GM12865 (cell line): ENCODE measurements around the gene DPYSL5.

ENCODE experiments used
- DNase-seq: peaks from one replicate; pipeline ENCODE4 v3.0.0; 2010; ENCODE audit warnings: low read depth
- H3K4me3 ChIP-seq: 2 replicates; pipeline ENCODE4 v1.5.1; 2011; ENCODE audit warnings: mild to moderate bottlenecking, low read depth, low read length, control low read depth
- TF ChIP-seq, protein P1 (sequence below): IDR thresholded peaks from 2 replicates; pipeline ENCODE4 v1.5.1; 2011; ENCODE audit warnings: low read length, control low read depth, low read depth, inconsistent platforms; ENCODE audit not compliant: insufficient read depth; ENCODE audit errors: missing control alignments

The DPYSL5 gene

GRCh38 chr2:26925100-26925791, 77.3 kb downstream of the DPYSL5 start:
- TF ChIP-seq, protein P1, sequence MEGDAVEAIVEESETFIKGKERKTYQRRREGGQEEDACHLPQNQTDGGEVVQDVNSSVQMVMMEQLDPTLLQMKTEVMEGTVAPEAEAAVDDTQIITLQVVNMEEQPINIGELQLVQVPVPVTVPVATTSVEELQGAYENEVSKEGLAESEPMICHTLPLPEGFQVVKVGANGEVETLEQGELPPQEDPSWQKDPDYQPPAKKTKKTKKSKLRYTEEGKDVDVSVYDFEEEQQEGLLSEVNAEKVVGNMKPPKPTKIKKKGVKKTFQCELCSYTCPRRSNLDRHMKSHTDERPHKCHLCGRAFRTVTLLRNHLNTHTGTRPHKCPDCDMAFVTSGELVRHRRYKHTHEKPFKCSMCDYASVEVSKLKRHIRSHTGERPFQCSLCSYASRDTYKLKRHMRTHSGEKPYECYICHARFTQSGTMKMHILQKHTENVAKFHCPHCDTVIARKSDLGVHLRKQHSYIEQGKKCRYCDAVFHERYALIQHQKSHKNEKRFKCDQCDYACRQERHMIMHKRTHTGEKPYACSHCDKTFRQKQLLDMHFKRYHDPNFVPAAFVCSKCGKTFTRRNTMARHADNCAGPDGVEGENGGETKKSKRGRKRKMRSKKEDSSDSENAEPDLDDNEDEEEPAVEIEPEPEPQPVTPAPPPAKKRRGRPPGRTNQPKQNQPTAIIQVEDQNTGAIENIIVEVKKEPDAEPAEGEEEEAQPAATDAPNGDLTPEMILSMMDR, result no peak
- DNase-seq, result no peak
- H3K4me3 ChIP-seq, result no peak overlapping the region

GRCh38 chr2:26927221-26927620, 79.3 kb downstream of the DPYSL5 start:
- no peak overlapping the region for H3K4me3 ChIP-seq
- TF ChIP-seq, protein P1, result no peak
- no peak for DNase-seq

- DNase-seq, result no peak
- no peak overlapping the region for H3K4me3 ChIP-seq
- TF ChIP-seq, protein P1, result no peak
Measured at GRCh38 chr2:26932974-26933373, 85.0 kb downstream of the DPYSL5 start.

- H3K4me3 ChIP-seq, result no peak overlapping the region
- TF ChIP-seq, protein P1, result no peak
- no peak for DNase-seq
Measured at GRCh38 chr2:26933431-26934334, 85.8 kb downstream of the DPYSL5 start.

- H3K4me3 ChIP-seq, result no peak overlapping the region
- TF ChIP-seq, protein P1, result no peak
- DNase-seq, result no peak
Measured at GRCh38 chr2:26934335-26934724, 86.4 kb downstream of the DPYSL5 start.

DNA sequence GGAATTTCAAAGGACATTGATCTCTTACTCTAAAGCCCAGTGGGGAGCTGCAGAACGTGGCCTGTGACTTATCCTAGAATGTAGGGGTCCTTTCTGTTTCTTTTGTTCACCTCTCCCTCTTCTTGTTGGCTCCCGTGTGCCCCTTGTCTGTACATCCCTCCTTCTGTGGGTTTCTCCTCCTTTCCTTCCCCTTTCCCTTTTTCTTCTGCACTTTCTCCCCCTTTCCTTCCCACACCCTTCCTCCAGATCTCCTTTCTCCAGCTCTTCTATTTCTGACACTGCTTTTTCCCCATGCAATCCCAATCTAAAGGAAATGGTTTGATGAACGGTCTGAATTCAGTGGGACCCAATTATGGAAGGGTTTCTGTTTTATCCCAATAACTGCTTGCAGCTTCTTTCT, 87.1 kb downstream of the DPYSL5 start:
- H3K4me3 ChIP-seq, result no peak overlapping the region
- TF ChIP-seq, protein P1, result no peak
- DNase-seq, result no peak
